Osteoblast (primary cell): ENCODE results near the gene MRPL57. TPM values are rescaled to one million over a fixed set of nuclear protein-coding genes. Genes with fewer than 3 reads are reported as not detected.

Experiments used
- DNase-seq: peaks from one replicate; pipeline ENCODE4 v3.0.0; 2011; ENCODE audit warnings: low spot score, mixed read lengths; ENCODE audit not compliant: insufficient read length; ENCODE audit errors: missing footprints
- H2AFZ ChIP-seq: 2 replicates; pipeline ENCODE4 v1.6.0; 2011; ENCODE audit warnings: mild to moderate bottlenecking, low read length
- H3K27ac ChIP-seq: 2 replicates; pipeline ENCODE4 v1.5.1; 2011; ENCODE audit warnings: mild to moderate bottlenecking, low read depth, low read length, moderate library complexity
- H3K27me3 ChIP-seq: 2 replicates; pipeline ENCODE4 v1.6.0; 2012; ENCODE audit warnings: mild to moderate bottlenecking, control low read depth, inconsistent platforms, low read length, moderate library complexity; ENCODE audit not compliant: insufficient read depth
- H3K36me3 ChIP-seq: 2 replicates; pipeline ENCODE4 v1.5.1; 2011; ENCODE audit warnings: mild to moderate bottlenecking, low read length, control low read depth, moderate library complexity; ENCODE audit not compliant: insufficient read depth
- H3K4me1 ChIP-seq: 2 replicates; pipeline ENCODE4 v1.5.1; 2011; ENCODE audit warnings: mild to moderate bottlenecking, low read length, control low read depth, moderate library complexity; ENCODE audit not compliant: insufficient read depth
- H3K4me2 ChIP-seq: 2 replicates; pipeline ENCODE4 v1.6.0; 2011; ENCODE audit warnings: mild to moderate bottlenecking, low read length; ENCODE audit not compliant: insufficient read depth
- H3K4me3 ChIP-seq: fragments of 200-600 bp; sonication (generic); 3 replicates; pipeline ENCODE4 v1.5.1; 2012; ENCODE audit warnings: mild to moderate bottlenecking, low read length, inconsistent platforms; ENCODE audit not compliant: insufficient read depth
- H3K79me2 ChIP-seq: 2 replicates; pipeline ENCODE4 v1.6.0; 2012; ENCODE audit warnings: mild to moderate bottlenecking, low read length, control low read depth, inconsistent platforms; ENCODE audit not compliant: insufficient read depth
- H3K9me3 ChIP-seq: 2 replicates; pipeline ENCODE4 v1.5.1; 2011; ENCODE audit warnings: low read depth, low read length, control low read depth
- H4K20me1 ChIP-seq: 2 replicates; pipeline ENCODE4 v1.6.0; 2012; ENCODE audit warnings: mild to moderate bottlenecking, low read length, control low read depth; ENCODE audit not compliant: insufficient read depth
- CTCF ChIP-seq: IDR thresholded peaks from 2 replicates; pipeline ENCODE4 v1.5.1; 2011; ENCODE audit warnings: mild to moderate bottlenecking, low read depth, low read length, moderate library complexity; ENCODE audit errors: extremely low read depth
- total RNA-seq: library from RNA; depleted of rRNA; stranded (reverse); fragments of >200 nt; gene quantifications from 2 replicates; pipeline ENCODE4 v1.2.3, GENCODE V29; 2012

The MRPL57 gene
- total RNA-seq, 1 donor: 13.4 TPM

- Histone ChIP-seq H3K4me3 (no peak overlapping the region), H3K36me3 (peaks cover 35% of the 10 kb centered on the region), H3K4me1 (peaks cover 7% of the 10 kb centered on the region), H3K79me2 (peaks cover 30% of the 10 kb centered on the region), H2AFZ (no peak overlapping the region), H3K9me3 (no peaks in the 10 kb centered on the region), H3K27ac (no peak overlapping the region), H4K20me1 (peaks cover 11% of the 10 kb centered on the region), H3K4me2 (no peak overlapping the region), H3K27me3 (no peaks in the 10 kb centered on the region)
- no peak for TF ChIP-seq CTCF
- no peak for DNase-seq
Measured at GRCh38 chr13:21147827-21148226, 28.6 kb upstream of the MRPL57 start.

GRCh38 chr13:21148557-21149258 lies 27.8 kb upstream of the MRPL57 start:
- Histone ChIP-seq H4K20me1 (peaks cover 2% of the 10 kb centered on the region), H3K4me3 (no peak overlapping the region), H3K27ac (no peak overlapping the region), H2AFZ (no peak overlapping the region), H3K27me3 (no peaks in the 10 kb centered on the region), H3K36me3 (peaks cover 26% of the 10 kb centered on the region), H3K4me1 (peaks cover 6% of the 10 kb centered on the region), H3K9me3 (no peaks in the 10 kb centered on the region), H3K4me2 (no peak overlapping the region), H3K79me2 (peaks cover 21% of the 10 kb centered on the region)
- TF ChIP-seq CTCF: no peak
- DNase-seq: no peak

- H3K27ac ChIP-seq: peak overlapping the region; percentile 35
- no peaks in the 10 kb centered on the region for H4K20me1 ChIP-seq
- no peak for DNase-seq
- no peaks in the 10 kb centered on the region for H3K9me3 ChIP-seq
- no peak overlapping the region for H2AFZ ChIP-seq
- no peak overlapping the region for H3K4me3 ChIP-seq
- peaks cover 6% of the 10 kb centered on the region for H3K4me1 ChIP-seq
- TF ChIP-seq CTCF: no peak
- H3K27me3 ChIP-seq: no peaks in the 10 kb centered on the region
- peaks cover 14% of the 10 kb centered on the region for H3K79me2 ChIP-seq
- H3K36me3 ChIP-seq: peaks cover 25% of the 10 kb centered on the region
- no peak overlapping the region for H3K4me2 ChIP-seq
Measured at GRCh38 chr13:21149568-21149967, 26.9 kb upstream of the MRPL57 start.

- Histone ChIP-seq H2AFZ (no peak overlapping the region), H3K4me2 (no peak overlapping the region), H3K9me3 (no peaks in the 10 kb centered on the region), H3K36me3 (peaks cover 25% of the 10 kb centered on the region), H3K79me2 (peaks cover 9% of the 10 kb centered on the region), H4K20me1 (no peaks in the 10 kb centered on the region), H3K4me1 (peaks cover 6% of the 10 kb centered on the region), H3K27me3 (no peaks in the 10 kb centered on the region), H3K4me3 (no peak overlapping the region), H3K27ac (peak overlapping the region; percentile 35)
- no peak for DNase-seq
- TF ChIP-seq CTCF: no peak
Measured at GRCh38 chr13:21150013-21150412, 26.4 kb upstream of the MRPL57 start.
